ENCODE results near the gene TUBA1C. TPM values are rescaled to one million over a fixed set of nuclear protein-coding genes. Genes with fewer than 3 reads are reported as not detected.
"Not testable (repeated sequence)": the region's sequence is repeated elsewhere in the genome, so short reads cannot be mapped to it uniquely, and the experiment has no call there.

The TUBA1C gene
- polyA plus RNA-seq, 1 donor from 2014 or later = 63.0 TPM

DNA sequence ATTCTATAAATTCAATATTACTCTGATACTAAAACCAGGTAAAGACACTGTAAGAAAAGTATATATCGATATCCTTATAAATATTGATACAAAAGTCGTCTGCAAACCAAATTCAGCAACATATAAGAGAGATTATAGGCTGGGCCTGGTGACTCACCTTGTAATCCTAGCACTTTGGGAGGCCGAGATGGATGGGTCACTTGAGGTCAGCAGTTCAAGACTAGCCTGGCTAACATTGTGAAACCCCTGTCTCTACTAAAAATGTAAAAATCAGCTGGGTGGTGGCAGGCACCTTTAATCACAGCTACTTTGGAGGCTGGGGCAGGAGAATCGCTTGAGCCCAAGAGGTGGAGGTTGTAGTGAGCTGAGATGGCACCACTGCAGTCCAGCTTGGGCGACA, 13.5 kb upstream of the TUBA1C start:
- H3K9ac ChIP-seq (ENCODE audit: low read length) = no peak overlapping the region
- no peaks in the 10 kb centered on the region for H4K20me1 ChIP-seq (ENCODE audit: insufficient read depth)
- no peaks in the 10 kb centered on the region for H3K9me2 ChIP-seq (ENCODE audit: insufficient read depth, low read length)
- no peaks in the 10 kb centered on the region for H3F3A ChIP-seq (ENCODE audit: insufficient read depth, low read length, poor library complexity, severe bottlenecking)
- TF ChIP-seq, protein P1, sequence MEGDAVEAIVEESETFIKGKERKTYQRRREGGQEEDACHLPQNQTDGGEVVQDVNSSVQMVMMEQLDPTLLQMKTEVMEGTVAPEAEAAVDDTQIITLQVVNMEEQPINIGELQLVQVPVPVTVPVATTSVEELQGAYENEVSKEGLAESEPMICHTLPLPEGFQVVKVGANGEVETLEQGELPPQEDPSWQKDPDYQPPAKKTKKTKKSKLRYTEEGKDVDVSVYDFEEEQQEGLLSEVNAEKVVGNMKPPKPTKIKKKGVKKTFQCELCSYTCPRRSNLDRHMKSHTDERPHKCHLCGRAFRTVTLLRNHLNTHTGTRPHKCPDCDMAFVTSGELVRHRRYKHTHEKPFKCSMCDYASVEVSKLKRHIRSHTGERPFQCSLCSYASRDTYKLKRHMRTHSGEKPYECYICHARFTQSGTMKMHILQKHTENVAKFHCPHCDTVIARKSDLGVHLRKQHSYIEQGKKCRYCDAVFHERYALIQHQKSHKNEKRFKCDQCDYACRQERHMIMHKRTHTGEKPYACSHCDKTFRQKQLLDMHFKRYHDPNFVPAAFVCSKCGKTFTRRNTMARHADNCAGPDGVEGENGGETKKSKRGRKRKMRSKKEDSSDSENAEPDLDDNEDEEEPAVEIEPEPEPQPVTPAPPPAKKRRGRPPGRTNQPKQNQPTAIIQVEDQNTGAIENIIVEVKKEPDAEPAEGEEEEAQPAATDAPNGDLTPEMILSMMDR (IDR thresholded peaks at IDR 0.05; ENCODE audit: poor library complexity, severe bottlenecking) = no peak
- TF ChIP-seq SMC3 (conservative IDR thresholded peaks at IDR 0.05; ENCODE audit: poor library complexity) = no peak
- TF ChIP-seq POLR2AphosphoS5 (IDR thresholded peaks at IDR 0.05) = no peak
- no peak for TF ChIP-seq TAF1 (IDR thresholded peaks at IDR 0.05; ENCODE audit: low read depth)
- no peak for TF ChIP-seq RAD21 (conservative IDR thresholded peaks at IDR 0.05)
- TF ChIP-seq MXI1 (conservative IDR thresholded peaks at IDR 0.05; ENCODE audit: poor library complexity, severe bottlenecking) = no peak
- no peak for TF ChIP-seq EZH2 (IDR thresholded peaks at IDR 0.05; ENCODE audit: borderline replicate concordance, insufficient read depth, low read length, poor library complexity, severe bottlenecking)
- TF ChIP-seq EP300 (conservative IDR thresholded peaks at IDR 0.05; ENCODE audit: poor library complexity, severe bottlenecking) = no peak
- TF ChIP-seq, protein P2, sequence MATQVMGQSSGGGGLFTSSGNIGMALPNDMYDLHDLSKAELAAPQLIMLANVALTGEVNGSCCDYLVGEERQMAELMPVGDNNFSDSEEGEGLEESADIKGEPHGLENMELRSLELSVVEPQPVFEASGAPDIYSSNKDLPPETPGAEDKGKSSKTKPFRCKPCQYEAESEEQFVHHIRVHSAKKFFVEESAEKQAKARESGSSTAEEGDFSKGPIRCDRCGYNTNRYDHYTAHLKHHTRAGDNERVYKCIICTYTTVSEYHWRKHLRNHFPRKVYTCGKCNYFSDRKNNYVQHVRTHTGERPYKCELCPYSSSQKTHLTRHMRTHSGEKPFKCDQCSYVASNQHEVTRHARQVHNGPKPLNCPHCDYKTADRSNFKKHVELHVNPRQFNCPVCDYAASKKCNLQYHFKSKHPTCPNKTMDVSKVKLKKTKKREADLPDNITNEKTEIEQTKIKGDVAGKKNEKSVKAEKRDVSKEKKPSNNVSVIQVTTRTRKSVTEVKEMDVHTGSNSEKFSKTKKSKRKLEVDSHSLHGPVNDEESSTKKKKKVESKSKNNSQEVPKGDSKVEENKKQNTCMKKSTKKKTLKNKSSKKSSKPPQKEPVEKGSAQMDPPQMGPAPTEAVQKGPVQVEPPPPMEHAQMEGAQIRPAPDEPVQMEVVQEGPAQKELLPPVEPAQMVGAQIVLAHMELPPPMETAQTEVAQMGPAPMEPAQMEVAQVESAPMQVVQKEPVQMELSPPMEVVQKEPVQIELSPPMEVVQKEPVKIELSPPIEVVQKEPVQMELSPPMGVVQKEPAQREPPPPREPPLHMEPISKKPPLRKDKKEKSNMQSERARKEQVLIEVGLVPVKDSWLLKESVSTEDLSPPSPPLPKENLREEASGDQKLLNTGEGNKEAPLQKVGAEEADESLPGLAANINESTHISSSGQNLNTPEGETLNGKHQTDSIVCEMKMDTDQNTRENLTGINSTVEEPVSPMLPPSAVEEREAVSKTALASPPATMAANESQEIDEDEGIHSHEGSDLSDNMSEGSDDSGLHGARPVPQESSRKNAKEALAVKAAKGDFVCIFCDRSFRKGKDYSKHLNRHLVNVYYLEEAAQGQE (IDR thresholded peaks at IDR 0.05; ENCODE audit: borderline replicate concordance) = no peak
- no peak overlapping the region for H3K4me2 ChIP-seq (ENCODE audit: low read length)
- H3K9me3 ChIP-seq (ENCODE audit: low read length) = no peaks in the 10 kb centered on the region
- no peaks in the 10 kb centered on the region for H3K79me2 ChIP-seq (replicated peaks; ENCODE audit: insufficient read depth, low read length)
- H3K36me3 ChIP-seq (ENCODE audit: insufficient read depth, low read length) = no peaks in the 10 kb centered on the region
- no peaks in the 10 kb centered on the region for H3K27me3 ChIP-seq (ENCODE audit: insufficient read depth, low read depth, low read length)
- H3K4me3 ChIP-seq (ENCODE audit: low read length) = no peak overlapping the region
- no peak overlapping the region for H2AFZ ChIP-seq (ENCODE audit: low read depth, low read length)
- H3K27ac ChIP-seq (ENCODE audit: low read length) = no peak overlapping the region

DNA sequence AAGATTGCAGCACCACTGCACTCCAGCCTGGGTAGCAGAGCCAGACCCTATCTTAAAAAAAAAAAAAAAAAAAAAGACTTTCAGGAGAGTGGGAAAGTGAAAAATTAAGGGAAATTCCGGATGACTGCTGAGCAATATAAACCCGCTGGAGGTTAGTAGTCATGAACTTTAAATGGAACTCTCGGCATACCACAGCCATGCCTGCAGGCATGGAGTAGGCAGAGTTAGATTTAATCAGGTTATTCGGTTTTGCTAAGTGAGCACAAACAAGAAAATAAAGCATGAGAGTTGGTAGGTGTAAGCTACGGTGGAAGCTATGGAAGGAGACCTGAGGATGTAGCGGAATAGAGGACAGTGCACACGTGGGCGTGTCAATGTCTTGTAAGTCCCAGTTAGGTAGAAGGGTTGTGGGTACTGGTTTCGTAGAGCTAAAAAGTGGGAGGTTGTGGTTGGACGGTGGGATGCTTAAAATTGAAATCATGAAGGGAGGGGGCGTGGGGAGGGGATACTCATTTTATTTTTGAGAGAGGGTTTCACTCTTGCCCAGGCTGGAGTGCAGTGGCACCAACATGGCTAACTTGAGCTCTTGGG, 11.8 kb upstream of the TUBA1C start:
- Histone ChIP-seq H3K9me2 (ENCODE audit: insufficient read depth, low read length) (no peaks in the 10 kb centered on the region), H2AFZ (ENCODE audit: low read depth, low read length) (no peak overlapping the region), H3K4me3 (ENCODE audit: low read length) (no peak overlapping the region), H3K79me2 (replicated peaks; ENCODE audit: insufficient read depth, low read length) (no peaks in the 10 kb centered on the region), H3K9me3 (ENCODE audit: low read length) (no peaks in the 10 kb centered on the region), H3K27ac (ENCODE audit: low read length) (no peak overlapping the region), H3F3A (ENCODE audit: insufficient read depth, low read length, poor library complexity, severe bottlenecking) (no peaks in the 10 kb centered on the region), H3K9ac (ENCODE audit: low read length) (no peak overlapping the region), H4K20me1 (ENCODE audit: insufficient read depth) (no peaks in the 10 kb centered on the region), H3K4me2 (ENCODE audit: low read length) (no peak overlapping the region), H3K36me3 (ENCODE audit: insufficient read depth, low read length) (no peaks in the 10 kb centered on the region), H3K27me3 (ENCODE audit: insufficient read depth, low read depth, low read length) (no peaks in the 10 kb centered on the region)
- TF ChIP-seq, protein P1 (IDR thresholded peaks at IDR 0.05; ENCODE audit: poor library complexity, severe bottlenecking) = no peak
- TF ChIP-seq EZH2 (IDR thresholded peaks at IDR 0.05; ENCODE audit: borderline replicate concordance, insufficient read depth, low read length, poor library complexity, severe bottlenecking) = no peak
- TF ChIP-seq RAD21 (conservative IDR thresholded peaks at IDR 0.05) = no peak
- TF ChIP-seq MXI1 (conservative IDR thresholded peaks at IDR 0.05; ENCODE audit: poor library complexity, severe bottlenecking) = no peak
- TF ChIP-seq, protein P2 (IDR thresholded peaks at IDR 0.05; ENCODE audit: borderline replicate concordance) = no peak
- TF ChIP-seq TAF1 (IDR thresholded peaks at IDR 0.05; ENCODE audit: low read depth) = no peak
- TF ChIP-seq SMC3 (conservative IDR thresholded peaks at IDR 0.05; ENCODE audit: poor library complexity) = no peak
- no peak for TF ChIP-seq EP300 (conservative IDR thresholded peaks at IDR 0.05; ENCODE audit: poor library complexity, severe bottlenecking)
- TF ChIP-seq POLR2AphosphoS5 (IDR thresholded peaks at IDR 0.05) = no peak

DNA sequence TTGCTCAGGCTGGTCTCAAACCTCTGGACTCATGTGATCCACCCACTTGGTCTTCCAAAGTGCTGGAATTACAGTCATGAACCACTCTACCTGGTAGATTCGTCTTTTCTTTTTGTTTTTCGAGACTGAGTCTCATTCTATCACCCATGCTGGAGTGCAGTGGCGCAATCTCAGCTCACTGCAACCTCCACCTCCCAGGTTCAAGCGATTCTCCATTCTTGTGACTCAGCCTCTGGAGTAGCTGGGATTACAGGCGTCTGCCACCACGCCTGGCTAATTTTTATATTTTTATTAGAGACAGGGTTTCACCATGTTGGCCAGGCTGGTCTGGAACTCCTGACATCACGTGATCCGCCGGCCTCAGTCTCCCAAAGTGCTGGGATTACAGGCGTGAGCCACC, 9.4 kb upstream of the TUBA1C start:
- not testable (repeated sequence) for H3K36me3 ChIP-seq (ENCODE audit: insufficient read depth, low read length); H3K4me2 ChIP-seq (ENCODE audit: low read length); H3K4me3 ChIP-seq (ENCODE audit: low read length); H3K9ac ChIP-seq (ENCODE audit: low read length); H3K27ac ChIP-seq (ENCODE audit: low read length); H2AFZ ChIP-seq (ENCODE audit: low read depth, low read length); H4K20me1 ChIP-seq (ENCODE audit: insufficient read depth); H3K27me3 ChIP-seq (ENCODE audit: insufficient read depth, low read depth, low read length); H3K79me2 ChIP-seq (replicated peaks; ENCODE audit: insufficient read depth, low read length); H3K9me3 ChIP-seq (ENCODE audit: low read length); H3F3A ChIP-seq (ENCODE audit: insufficient read depth, low read length, poor library complexity, severe bottlenecking); H3K9me2 ChIP-seq (ENCODE audit: insufficient read depth, low read length)

All from neural cell (in vitro differentiated cells).